HS-27A (cell line): Measurements from ENCODE around the gene KRT3.

Source experiments
- DNase-seq: peaks from one replicate; pipeline ENCODE4 v3.0.0-alpha.2; 2012; ENCODE audit warnings: low read depth, missing footprints

KRT3 gene

DNA sequence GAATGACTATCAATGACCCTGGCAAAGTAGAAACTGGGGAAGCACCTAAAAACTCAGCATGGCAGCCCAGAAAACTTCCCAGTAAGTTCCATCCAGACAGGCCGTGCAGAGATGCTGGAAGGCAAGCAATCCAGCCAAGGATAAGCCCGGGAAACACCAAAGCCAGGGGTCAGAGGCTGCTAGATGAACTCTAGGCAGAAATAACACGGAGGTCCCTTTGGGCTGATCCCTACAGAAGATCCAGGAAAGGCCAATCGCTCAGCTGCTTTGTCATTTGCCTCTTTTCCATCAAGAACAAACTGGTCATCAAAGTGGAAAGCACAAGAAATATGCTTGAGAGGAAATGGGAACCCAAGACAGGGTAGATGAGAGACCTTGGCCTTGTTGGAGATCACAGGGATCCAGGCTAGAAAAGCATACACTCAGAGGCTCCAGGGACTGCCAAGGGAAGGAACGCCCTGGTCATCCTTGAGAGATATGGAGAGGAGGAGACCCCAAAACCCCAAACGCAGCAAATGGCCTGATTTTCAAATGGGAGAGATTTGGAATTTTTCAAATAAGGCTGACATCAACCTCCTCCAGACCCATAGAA is 31.7 kb upstream of the KRT3 start:
- DNase-seq = no peak

DNA sequence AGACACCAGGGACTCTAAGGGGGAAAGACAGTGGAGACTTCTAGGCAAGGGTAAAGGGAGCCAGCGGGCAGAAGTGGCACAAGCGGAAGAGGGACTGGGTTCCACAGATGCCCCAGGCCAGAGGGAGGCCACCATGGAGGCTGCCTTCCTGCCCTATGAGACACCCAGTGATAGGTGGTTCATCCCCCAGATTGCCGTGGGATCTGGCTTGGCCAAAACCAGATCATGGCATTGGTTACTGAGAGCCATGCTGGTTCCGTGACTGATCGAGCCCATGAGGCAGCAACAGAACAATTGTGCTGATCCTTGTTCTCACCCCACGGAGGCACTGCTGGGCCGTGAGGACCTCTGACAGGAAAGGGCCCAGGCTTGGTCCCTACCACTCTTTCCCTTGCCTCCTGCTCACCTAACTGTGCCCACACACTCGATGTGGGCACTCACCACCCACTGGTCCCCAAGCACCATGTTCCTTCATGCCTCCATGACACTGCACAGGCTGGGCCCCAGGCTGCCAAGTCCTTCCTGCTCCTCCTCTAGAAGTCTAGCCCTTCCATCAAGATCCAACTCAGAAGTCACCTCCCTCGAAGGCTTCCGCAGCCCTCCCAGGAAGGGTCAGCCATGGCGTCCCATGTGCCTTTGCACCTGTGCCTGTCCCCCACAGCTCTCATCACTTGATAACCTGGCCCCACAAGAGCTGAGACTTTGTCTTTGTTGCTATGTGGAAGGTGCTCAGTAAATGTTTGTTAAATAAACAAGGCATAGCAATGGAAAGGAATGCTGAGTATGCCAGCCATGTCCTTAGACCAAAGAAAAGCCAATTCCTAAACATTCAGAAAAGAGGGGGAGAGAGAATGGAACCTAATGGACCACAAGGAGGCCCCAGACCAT is 30.9 kb upstream of the KRT3 start:
- DNase-seq = no peak

DNA sequence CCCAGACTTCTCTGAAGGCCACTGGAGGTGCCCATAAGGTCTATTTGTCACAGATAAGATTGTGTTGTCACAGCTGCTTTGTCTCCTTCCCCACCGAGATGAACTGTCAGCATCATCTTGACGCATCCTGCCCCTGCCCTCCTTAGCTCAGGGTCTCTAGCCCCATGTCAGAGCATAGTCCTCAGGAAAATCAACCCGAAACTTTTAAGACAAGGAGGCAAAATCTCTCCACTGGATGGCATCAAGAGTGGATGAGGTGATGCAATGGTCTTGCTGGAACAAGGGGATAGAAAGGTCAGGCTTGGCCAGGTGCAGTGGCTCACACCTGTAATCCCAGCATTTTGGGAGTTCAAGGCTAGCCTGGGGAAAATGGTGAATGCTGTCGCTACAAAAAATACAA is 30.0 kb upstream of the KRT3 start:
- DNase-seq = no peak

DNA sequence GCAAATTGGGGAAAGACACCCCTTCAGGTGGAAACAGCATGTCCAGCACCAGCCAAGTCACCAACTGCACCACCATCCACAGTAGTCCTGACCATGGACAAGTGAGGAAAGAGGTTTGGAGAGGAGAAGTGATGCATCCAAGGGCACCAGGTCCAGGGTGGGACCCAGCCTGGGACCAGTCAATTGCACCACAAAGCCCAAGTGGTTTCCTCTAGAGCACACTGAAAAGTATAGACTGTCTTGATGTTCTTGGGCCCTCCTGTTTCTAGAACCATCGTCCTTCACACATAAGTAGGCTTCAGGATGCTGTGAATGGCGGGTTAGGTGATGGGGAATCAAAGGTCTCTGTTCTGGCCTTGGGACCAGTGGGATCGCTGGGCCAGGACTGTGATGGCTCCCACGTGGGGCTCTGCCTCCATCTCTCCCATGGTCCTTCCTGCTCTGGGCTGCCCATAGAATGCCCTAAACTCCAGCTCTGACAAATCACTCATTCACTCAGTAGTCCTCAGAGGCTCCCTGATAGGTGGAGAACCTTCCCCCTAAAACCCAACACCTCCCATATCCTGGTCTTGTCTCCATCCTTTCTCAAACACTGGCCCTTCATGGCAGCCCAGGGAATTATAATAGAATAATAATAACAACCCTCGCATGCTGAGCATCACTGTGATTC is 29.0 kb upstream of the KRT3 start:
- DNase-seq = no peak

DNA sequence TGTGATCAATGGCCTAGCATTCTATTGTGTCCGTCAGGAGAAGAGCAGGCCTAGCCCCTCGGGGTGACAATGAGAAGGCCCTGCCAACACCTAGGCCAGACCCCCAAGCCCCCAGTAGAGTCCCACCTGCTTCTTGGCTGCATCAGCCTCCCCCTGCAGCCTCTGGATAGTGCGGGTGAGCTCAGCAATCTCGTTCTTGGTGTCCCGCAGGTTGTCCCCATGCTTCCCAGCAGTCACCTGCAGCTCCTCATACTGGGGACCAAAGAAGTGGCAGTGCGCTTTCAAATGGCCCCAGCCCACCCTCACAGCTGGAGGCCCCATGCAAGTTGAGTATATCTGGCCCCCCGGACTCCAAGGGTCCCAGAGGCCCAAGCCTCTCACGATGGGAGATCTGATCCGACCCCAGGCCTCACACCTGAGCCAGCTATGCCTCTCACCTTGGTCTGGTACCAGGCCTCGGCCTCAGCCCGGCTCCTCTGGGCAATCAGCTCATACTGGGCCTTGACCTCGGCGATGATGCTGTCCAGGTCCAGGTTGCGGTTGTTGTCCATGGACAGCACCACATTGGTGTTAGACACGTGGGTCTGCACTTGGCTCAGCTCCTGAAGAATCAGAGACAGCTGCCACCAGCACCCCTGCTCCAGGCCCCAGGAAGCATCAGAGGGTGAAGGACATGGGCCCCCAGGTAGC is 28.0 kb upstream of the KRT3 start:
- no peak for DNase-seq

DNA sequence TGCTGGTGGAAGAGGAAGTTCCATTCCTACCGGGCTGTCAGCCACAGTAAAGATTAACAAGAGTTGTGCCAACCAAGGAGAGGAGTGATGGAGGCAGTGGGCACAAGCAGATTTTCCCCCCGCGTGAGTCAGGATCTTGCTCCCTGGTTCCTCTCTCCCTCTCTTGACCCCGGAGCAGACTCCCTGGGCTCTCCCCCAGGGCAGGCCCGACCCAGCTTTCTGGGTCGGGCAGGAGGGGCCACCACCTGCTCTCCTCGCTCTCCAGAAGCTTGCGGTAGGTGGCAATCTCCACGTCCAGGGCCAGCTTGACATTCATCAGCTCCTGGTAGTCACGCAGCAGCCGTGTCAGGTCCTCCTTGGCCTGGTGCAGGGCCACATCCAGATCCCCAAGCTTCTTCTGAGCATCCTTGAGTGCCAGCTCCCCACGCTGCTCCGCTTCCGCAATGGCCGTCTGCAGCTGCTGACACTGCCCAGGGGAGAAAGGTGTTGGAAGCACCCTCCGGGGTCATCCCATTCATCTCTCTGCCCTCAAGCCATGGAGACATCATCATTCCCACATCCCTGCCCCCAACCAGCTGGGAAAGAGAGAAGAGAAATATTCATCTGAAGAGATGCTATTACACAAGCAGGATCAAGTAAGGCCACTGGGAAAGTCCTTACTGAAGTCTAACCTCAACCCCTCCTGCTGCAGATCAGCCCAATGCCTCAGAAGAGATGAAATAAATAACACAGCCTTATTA is 27.0 kb upstream of the KRT3 start:
- DNase-seq = no peak

DNA sequence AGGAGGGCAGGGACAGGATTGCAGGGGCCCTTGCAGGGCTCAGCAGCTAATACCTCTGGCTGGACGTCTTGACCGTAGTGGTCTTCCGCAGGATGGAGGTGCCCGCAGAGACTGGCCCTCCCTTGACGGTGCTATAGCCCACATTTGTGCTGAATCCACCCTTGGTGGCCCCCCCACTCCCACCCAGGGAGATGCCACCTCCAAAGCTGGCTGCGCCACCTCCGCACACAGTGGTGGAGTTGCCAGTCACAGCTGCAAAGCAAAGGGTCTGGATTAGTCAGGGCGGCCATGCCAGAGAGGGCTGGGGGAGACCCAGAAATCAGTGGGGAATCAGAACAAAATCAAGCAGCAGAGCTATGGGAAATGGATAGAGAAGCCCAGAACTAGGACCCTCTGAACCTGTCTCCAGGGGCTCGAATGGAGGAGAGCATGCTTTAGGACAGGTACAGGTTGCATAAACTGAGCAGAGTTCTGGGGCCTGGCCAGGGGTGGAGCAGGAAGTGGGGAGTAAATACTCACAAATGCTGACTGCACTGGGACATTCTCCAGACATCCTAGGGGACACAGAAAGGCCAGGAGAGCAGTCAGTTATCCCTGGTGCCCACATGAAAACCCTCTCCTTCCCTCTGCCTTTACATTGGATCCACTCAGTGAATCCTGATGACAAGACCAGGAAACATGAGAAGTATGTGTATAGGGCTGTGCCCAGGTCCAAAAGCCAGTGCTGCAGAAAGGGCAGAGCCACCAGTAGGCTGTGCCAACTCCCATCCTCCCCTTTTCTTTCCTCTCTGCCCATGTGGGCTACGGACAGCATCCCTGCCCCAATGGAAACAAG is 26.1 kb upstream of the KRT3 start:
- no peak for DNase-seq

DNA sequence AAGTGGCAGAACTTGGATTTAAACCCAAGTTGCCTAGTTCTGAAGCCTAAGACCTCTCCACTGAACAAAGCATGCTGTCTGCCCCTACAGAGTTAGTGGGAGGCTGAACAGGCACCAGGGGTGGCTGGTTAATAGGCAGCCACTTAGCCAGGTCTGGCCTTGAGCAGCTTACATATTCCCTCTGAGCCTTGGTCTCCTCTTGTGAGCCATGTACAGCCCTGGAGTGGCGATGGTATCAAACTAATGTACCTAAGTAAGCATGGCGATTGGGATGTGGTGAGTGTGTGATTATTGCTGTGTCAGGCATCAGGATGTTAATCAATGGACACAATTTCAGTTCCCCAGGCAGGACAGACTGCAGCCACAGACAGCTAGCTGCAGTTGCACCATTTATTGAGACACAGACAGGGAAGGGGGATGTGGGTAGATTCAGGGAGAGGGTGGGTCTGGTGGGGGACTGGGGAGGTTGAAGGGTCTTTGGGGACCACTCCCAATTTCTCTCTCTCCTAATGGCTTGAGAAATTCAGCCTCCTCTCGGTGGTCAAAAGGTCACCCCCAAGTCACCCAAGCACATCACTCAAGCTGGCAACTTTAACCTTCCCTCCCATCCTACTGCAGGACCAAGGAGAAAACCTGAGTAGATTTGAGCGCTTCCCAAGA is 25.3 kb upstream of the KRT3 start:
- DNase-seq = no peak

DNA sequence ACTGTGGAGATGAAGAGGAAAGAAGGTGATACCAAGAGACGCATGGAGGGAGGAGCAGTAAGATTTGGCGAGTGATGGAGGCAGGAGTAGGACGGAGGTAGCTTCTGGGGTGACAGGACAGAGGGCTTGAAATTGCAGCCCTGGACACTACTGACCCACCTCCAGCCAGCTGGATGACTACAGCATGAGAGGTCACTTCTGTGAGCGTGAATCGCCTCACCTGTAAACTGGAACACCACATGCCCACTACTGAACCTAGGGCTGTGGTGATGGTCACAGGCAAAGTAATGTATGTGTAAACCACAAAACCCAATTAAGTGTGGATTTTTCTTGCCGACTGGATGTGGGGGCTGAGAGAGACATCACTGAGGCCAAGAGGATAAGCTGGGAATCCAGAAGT is 24.6 kb upstream of the KRT3 start:
- DNase-seq = no peak

DNA sequence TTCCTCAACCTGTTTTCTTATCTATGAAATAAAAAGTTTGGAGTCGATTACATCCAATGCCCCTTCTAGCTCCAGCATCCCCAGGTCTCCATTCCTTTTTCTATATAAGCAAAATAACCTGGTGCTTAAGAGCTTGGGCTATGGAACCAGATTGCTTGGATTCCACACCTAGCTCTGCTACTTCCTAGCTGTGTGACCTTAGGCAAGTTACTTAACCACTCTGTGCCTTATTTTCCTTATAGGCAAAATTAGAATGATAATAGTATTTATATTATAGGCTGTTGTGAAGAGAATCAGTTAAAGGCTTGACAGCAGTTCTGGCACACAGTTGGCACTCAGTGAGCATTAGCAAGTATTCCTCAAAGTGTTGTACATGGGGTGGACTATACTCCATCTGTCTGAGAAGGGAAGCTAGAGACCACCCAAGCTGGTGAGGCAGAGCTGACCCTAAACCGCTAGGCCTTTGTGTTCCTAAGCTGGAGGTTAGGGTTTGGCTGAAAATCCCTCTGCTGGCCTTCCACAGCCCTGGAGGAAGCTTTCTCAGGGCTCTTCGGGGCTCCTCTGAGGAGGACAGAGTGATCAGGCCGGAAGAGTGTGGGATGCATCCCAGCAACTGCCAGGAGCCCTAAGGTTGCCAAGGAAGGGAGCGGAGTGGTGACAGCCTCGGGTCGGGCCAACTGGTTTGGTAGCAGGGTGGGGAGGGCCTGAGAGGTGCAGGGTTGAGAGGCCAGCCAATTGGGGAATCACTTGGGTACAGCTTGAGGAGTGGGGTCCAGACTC is 24.0 kb upstream of the KRT3 start:
- DNase-seq = no peak

DNA sequence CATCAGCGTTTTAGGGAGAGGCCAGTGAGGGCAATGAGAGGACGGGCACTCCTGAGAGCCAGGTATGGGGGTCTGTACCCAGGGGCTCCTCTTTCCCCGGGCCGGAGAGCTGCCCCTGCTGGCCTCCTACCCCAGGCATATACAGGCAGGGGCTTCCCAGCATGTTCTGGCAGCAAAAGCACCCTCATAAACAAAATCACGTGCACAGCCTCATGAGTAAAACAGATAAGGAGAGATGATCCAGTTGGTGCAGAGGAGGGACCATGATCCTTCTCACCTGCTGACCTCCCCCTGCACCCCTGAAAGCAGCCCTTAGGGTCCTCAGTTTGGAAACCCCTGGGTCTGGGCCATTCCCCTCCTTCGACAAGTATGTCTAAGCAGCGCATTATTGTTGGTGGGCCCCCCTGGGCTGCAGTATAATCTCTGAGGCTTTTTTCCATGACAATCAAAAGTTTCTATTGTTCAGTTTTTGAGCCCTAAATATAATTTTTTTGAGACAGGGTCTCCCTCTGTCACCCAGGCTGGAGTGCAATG is 23.0 kb upstream of the KRT3 start:
- no peak for DNase-seq

DNA sequence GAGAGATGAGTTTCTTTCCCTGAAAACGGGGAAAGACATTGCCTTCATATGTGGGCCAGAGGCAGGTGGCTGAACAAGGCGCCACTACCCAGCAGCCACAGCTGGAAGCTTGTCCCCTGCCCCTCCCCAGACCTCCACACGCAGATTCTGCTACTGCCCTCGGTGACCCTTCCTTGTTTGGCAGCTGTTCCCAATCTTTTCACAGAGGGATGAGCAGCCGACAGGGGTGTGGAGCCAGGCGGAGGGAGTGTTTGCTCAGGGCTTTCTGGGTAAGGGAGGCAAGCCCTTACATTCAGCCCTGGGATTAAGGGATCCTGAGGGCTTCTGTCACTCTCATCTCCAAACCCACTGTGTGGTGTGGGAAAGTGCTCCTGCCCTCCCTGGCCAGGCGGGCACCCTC is 22.5 kb upstream of the KRT3 start:
- no peak for DNase-seq

DNA sequence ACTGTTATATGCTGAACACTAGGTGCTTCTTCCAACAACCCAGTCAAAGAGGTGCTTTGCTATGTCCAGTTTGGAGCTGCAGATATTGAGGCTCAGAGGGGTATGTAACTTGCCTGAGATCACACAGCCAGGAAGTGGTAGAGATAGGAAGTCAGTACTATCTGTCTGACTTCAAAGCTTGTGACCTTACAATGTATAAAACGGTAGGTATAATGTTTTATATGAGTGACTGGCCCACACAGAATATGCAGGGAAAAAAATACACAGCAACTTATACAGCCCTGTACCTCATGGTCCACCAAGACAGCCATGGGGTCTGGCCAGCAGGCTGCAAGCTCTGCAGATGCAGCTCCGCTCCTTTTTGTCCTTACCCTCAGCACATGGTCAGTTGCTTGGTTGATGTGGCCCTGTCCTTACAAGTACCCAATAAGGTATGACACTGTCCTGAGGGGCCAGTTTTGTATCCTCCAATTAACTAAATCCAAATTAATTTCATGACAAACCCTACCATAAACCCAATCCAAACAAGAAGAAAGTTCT is 21.9 kb upstream of the KRT3 start:
- no peak for DNase-seq

DNA sequence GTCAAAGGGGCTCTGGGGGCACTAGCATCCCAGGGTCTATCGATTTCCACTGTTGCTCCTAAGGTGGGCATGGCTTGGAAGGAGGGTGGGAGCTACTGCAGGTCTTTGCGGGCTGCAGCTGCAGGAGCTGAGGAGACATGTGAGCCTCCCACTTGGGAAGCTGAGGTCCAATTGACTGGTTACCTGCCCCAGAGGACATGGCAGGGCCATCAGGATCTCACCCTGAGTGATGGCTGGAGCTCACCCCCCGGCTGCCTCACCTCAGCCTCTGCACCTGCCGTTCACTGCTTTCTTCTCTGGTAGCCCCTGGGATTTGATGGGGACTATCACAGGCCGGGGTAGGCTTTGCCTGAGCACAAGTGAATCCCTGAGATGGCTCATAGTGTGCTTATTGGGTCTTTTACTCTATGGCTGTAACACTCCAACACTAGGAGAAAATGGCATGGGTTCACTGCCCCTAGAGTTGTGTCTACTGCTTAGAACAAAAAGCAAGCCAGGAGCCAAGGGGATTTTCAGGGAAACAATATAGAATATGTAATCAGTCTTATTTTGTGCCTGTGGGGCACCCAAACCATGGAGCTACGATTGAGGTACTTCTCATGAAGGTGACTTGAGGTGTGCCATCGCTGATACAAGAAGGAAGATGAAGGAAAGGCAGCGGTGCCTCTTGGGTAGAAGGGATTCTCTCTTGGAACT is 21.2 kb upstream of the KRT3 start:
- no peak for DNase-seq

DNA sequence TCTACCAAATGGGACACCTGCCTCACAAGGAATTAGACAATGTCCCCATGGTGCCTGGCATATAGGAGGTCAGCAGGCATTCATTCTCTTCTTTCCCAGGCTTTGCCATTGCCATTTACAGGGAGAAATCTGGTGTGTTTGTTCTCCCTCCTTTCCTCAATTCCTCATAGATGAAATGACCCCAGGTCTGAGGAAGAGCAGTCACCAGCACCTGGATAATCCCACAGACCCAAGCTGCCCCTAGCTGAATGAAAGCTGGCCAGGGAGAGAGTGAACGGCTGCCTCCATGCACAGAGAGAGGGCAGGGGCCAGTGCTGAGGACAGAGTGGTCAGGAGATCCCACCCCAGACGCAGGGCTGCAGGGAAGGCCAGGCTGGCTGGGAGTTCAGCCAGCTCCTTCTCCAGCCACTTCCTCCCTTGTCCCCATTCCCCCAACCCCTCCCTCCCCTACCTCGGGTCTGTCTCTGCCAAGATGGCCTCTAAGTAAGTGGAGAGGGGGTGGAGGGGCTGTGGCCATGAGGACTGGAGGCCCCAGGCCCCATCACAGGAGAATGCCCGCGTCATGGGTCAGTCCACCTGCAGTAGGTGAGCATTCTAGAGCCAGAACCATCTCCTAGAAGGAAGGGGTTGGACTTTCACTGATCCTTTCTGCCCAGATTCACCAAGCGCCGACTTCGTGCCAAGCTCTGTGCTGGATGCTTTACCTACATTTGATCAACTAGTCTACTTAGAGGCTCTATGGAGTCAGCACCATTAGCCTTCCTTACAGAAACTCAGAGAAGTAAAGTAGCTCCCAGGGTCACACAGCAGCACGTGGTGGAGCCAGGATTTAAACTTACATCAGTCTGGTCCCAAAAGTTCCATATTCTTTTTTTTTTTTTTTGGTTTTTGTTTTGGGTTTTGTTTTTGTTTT is 20.0 kb upstream of the KRT3 start:
- DNase-seq = no peak

DNA sequence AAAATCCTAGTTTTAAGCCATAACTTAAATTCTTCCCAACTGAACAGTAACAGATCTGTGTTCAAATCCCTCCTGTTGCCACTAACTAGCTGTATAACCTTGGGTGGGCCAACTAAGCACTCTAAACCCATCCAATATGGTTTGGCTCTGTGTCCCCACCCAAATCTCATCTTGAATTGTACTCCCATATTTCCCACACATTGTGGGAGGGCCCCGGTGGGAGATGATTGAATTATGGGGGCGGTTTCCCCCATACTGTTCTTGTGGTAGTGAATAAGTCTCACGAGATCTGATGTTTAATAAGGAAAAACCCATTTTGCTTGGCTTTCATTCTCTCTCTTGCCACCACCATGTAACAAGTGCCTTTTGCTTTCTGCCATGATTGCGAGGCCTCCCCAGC is 19.2 kb upstream of the KRT3 start:
- no peak for DNase-seq

DNA sequence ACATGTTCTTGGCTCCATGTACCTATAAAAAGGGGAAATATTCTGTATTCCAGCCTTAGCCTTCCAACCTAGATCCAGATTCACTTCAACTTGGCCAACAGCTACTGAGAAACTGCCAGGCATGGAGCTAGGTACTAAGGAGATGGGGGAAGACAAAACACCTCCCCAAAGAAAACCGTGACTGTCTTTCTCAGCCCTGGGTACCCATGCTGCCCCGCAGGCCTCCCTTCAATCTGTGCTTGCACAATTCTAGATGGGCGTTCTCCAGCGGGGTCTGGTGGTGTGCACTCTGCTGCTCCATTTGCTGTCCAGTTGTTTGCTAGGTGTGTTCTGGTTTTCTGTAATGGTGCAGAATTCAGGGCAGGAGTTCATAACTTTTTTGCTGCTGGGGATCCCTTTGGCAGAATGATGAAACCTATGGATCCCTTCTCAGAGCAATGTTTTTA is 18.8 kb upstream of the KRT3 start:
- DNase-seq = no peak
